ENCODE results near the gene SUMO4. TPM values are rescaled to one million over a fixed set of nuclear protein-coding genes. Genes with fewer than 3 reads are reported as not detected.

The SUMO4 gene
- total and polyA plus RNA-seq, 9 of the 15 experiments (the other 6 are each of a cell fraction or from before 2014, with no cell fraction given) = 0.20 to 1.9 (median 0.50) TPM; not detected in 2

- H3K27ac ChIP-seq (ENCODE audit: extremely low read depth, low read depth, low read length) = no peak overlapping the region
- H3K4me1 ChIP-seq (replicated peaks in 1 of 2; ENCODE audit: control insufficient read depth in 2 of 2, insufficient read depth in 2 of 2, low read length in 2 of 2) = peaks cover 6 to 9% of the 10 kb centered on the region in 2 experiments; a peak in 2 of 5 replicates
- no peak overlapping the region for H3K9ac ChIP-seq (ENCODE audit: insufficient read depth in 1 of 2, low read depth in 2 of 2, low read length in 2 of 2)
- WGBS (ENCODE audit: insufficient coverage, low coverage, missing lambda C conversion rate) = 66% methylated on average over 2 of the region's 2 CpGs
- intact Hi-C loops (cut with micrococcal nuclease) (no loop called here), in situ Hi-C loops (cut with MboI) (no loop called here)
- BruUV-seq (replicated peaks) = no TSS peak
- ATAC-seq (no peak), FAIRE-seq (no peak), DNase-seq (ENCODE audit: extremely low read depth in 1 of 4, low spot score in 3 of 4) (no peak)
- H3K4me2 ChIP-seq (ENCODE audit: insufficient read depth, low read length) = no peak overlapping the region
- H3K79me2 ChIP-seq (ENCODE audit: control insufficient read depth, insufficient read depth, low read length) = peaks cover 48% of the 10 kb centered on the region
- no peaks in the 10 kb centered on the region for H3K9me1 ChIP-seq (ENCODE audit: control insufficient read depth, insufficient read depth, low read length)
- H3K9me3 ChIP-seq (replicated peaks; ENCODE audit: control insufficient read depth, insufficient read depth, low read depth, low read length) = no peaks in the 10 kb centered on the region
- POLR2A ChIA-PET = no interaction called here
- H2AFZ ChIP-seq (ENCODE audit: low read depth, low read length) = no peak overlapping the region
- peaks cover 6% of the 10 kb centered on the region; the same call in 1 of the 2 replicates for H4K20me1 ChIP-seq (replicated peaks; ENCODE audit: control insufficient read depth, insufficient read depth, low read length)
- H3K36me3 ChIP-seq (ENCODE audit: control insufficient read depth, insufficient read depth, low read length) = no peaks in the 10 kb centered on the region
- no peak overlapping the region for H3K4me3 ChIP-seq
- CTCF ChIA-PET (ENCODE audit: low intra/inter-chr PET ratio) = no interaction called here
- H3K27me3 ChIP-seq (ENCODE audit: control insufficient read depth in 2 of 2, insufficient read depth in 2 of 2, low read length in 2 of 2) = no peaks in the 10 kb centered on the region
- TF ChIP-seq CREB1 (IDR thresholded peaks at IDR 0.05) = no peak
- TF ChIP-seq CREB1 (CRISPR knock-in tag; IDR thresholded peaks at IDR 0.05) = no peak
- no peak for TF ChIP-seq ZNF224 (CRISPR knock-in tag; IDR thresholded peaks at IDR 0.05)
- no peak for TF ChIP-seq HEY1 (CRISPR knock-in tag; IDR thresholded peaks at IDR 0.05; ENCODE audit: borderline replicate concordance)
- TF ChIP-seq ILK (tag; IDR thresholded peaks at IDR 0.05; ENCODE audit: borderline replicate concordance, low read depth) = no peak
- no peak for TF ChIP-seq BACH1 (tag; IDR thresholded peaks at IDR 0.05)
- TF ChIP-seq ATF7 (IDR thresholded peaks at IDR 0.05) = no peak
- TF ChIP-seq YY1 (IDR thresholded peaks at IDR 0.05; ENCODE audit: borderline replicate concordance in 1 of 3, control insufficient read depth in 1 of 3, extremely low read depth in 1 of 3, insufficient read depth in 3 of 3, insufficient read length in 1 of 3, insufficient replicate concordance in 2 of 3, low read depth in 1 of 3, low read length in 2 of 3) = no peak
- no peak for TF ChIP-seq HMGN3 (IDR thresholded peaks at IDR 0.05; ENCODE audit: borderline replicate concordance, extremely low read depth, insufficient read length, low read depth, low read length)
- TF ChIP-seq TCF15 (CRISPR knock-in tag; IDR thresholded peaks at IDR 0.05) = no peak
- no peak for TF ChIP-seq ETV5 (CRISPR knock-in tag; IDR thresholded peaks at IDR 0.05; ENCODE audit: low read depth)
- no peak for TF ChIP-seq SRSF3 (IDR thresholded peaks at IDR 0.05; ENCODE audit: insufficient read depth, low read length)
- no peak for TF ChIP-seq KAT8 (IDR thresholded peaks at IDR 0.05; ENCODE audit: low read depth)
- TF ChIP-seq ZBED1 (IDR thresholded peaks at IDR 0.05) = no peak
- TF ChIP-seq ZNF318 (IDR thresholded peaks at IDR 0.05; ENCODE audit: borderline replicate concordance in 1 of 2, low read depth in 1 of 2) = no peak
Observed at GRCh38 chr6:149354009-149354408, 46.1 kb upstream of the SUMO4 start.

Data from K562 (cell line).